ENCODE measurements around the gene DPM2.

DPM2 gene

GRCh38 chr9:127941961-127942215, 4.2 kb upstream of the DPM2 start:
- no peaks in the 10 kb centered on the region for H3K9me3 ChIP-seq (ENCODE audit: control insufficient read depth, insufficient read depth, low read length)
- H3K9ac ChIP-seq (ENCODE audit: low read depth, low read length): no peak overlapping the region
- 0 out of 2 replicates have a peak, but pooled peaks cover 2% of the 10 kb centered on the region for H3K36me3 ChIP-seq (ENCODE audit: insufficient read depth, low read length)
- 0 out of 2 replicates have a peak, but pooled peaks cover 3% of the 10 kb centered on the region for H3K4me1 ChIP-seq (ENCODE audit: insufficient read depth, low read length)

- Histone ChIP-seq H3K9me3 (ENCODE audit: control insufficient read depth, insufficient read depth, low read length) (no peaks in the 10 kb centered on the region), H3K4me1 (ENCODE audit: insufficient read depth, low read length) (0 out of 2 replicates have a peak, but pooled peaks cover 7% of the 10 kb centered on the region), H3K9ac (ENCODE audit: low read depth, low read length) (no peak overlapping the region), H3K36me3 (ENCODE audit: insufficient read depth, low read length) (0 out of 2 replicates have a peak, but pooled peaks cover 2% of the 10 kb centered on the region)
These were observed 3.7 kb upstream of the DPM2 start for GRCh38 chr9:127941062-127941960.

- 0 out of 2 replicates have a peak, but pooled peaks cover 2% of the 10 kb centered on the region for H3K36me3 ChIP-seq (ENCODE audit: insufficient read depth, low read length)
- H3K9me3 ChIP-seq (ENCODE audit: control insufficient read depth, insufficient read depth, low read length): no peaks in the 10 kb centered on the region
- H3K9ac ChIP-seq (ENCODE audit: low read depth, low read length): no peak overlapping the region
- 0 out of 2 replicates have a peak, but pooled peaks cover 8% of the 10 kb centered on the region for H3K4me1 ChIP-seq (ENCODE audit: insufficient read depth, low read length)
These were observed 2.9 kb upstream of the DPM2 start for GRCh38 chr9:127940593-127940992.

GRCh38 chr9:127938298-127938690, 640 bp upstream of the DPM2 start:
- peak overlapping the region; percentile 67; the same call in 1 of the 2 replicates for H3K9ac ChIP-seq (ENCODE audit: low read depth, low read length)
- H3K36me3 ChIP-seq (ENCODE audit: insufficient read depth, low read length): 0 out of 2 replicates have a peak, but pooled peaks cover 2% of the 10 kb centered on the region
- 0 out of 2 replicates have a peak, but pooled peaks cover 5% of the 10 kb centered on the region for H3K4me1 ChIP-seq (ENCODE audit: insufficient read depth, low read length)
- no peaks in the 10 kb centered on the region for H3K9me3 ChIP-seq (ENCODE audit: control insufficient read depth, insufficient read depth, low read length)

GRCh38 chr9:127937056-127937387, 632 bp downstream of the DPM2 start:
- peak overlapping the region; percentile 67 for H3K9ac ChIP-seq (ENCODE audit: low read depth, low read length)

GRCh38 chr9:127936347-127936852, 1.3 kb downstream of the DPM2 start:
- H3K9me3 ChIP-seq (ENCODE audit: control insufficient read depth, insufficient read depth, low read length): no peaks in the 10 kb centered on the region
- H3K36me3 ChIP-seq (ENCODE audit: insufficient read depth, low read length): no peaks in the 10 kb centered on the region
- H3K9ac ChIP-seq (ENCODE audit: low read depth, low read length): no peak overlapping the region
- H3K4me1 ChIP-seq (ENCODE audit: insufficient read depth, low read length): peaks cover 8% of the 10 kb centered on the region

More at GRCh38 chr9:127937056-127937387, 632 bp downstream of the DPM2 start:
- H3K9me3 ChIP-seq (ENCODE audit: control insufficient read depth, insufficient read depth, low read length): no peaks in the 10 kb centered on the region
- no peaks in the 10 kb centered on the region for H3K36me3 ChIP-seq (ENCODE audit: insufficient read depth, low read length)
- 0 out of 2 replicates have a peak, but pooled peaks cover 5% of the 10 kb centered on the region for H3K4me1 ChIP-seq (ENCODE audit: insufficient read depth, low read length)

GRCh38 chr9:127935765-127936221, 1.9 kb downstream of the DPM2 start:
- peaks cover 11% of the 10 kb centered on the region for H3K4me1 ChIP-seq (ENCODE audit: insufficient read depth, low read length)
- H3K9ac ChIP-seq (ENCODE audit: low read depth, low read length): no peak overlapping the region
- no peaks in the 10 kb centered on the region for H3K9me3 ChIP-seq (ENCODE audit: control insufficient read depth, insufficient read depth, low read length)
- H3K36me3 ChIP-seq (ENCODE audit: insufficient read depth, low read length): no peaks in the 10 kb centered on the region

DNA sequence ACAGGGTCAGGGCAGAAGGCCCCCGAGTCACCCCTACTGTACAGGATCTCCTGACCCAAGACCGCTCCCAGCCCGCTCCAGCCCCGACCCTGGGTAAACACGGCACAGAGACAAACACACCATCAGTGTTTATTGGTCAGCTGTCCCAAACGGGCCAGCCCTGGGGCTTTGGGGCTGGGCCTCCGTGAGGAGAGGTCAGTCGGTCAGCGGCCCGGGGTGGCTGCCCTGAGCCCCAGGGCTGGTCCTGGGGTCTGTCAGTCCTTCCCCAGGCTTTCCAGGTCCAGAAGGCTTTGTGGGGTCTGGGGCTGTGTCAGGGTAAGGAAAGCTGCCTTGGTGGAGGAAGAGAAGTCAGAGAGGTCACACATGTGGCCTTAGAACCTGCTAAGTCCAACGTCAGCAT, 2.7 kb downstream of the DPM2 start:
- Histone ChIP-seq H3K9me3 (ENCODE audit: control insufficient read depth, insufficient read depth, low read length) (no peaks in the 10 kb centered on the region), H3K4me1 (ENCODE audit: insufficient read depth, low read length) (peaks cover 11% of the 10 kb centered on the region), H3K9ac (ENCODE audit: low read depth, low read length) (no peak overlapping the region), H3K36me3 (ENCODE audit: insufficient read depth, low read length) (no peaks in the 10 kb centered on the region)

DNA sequence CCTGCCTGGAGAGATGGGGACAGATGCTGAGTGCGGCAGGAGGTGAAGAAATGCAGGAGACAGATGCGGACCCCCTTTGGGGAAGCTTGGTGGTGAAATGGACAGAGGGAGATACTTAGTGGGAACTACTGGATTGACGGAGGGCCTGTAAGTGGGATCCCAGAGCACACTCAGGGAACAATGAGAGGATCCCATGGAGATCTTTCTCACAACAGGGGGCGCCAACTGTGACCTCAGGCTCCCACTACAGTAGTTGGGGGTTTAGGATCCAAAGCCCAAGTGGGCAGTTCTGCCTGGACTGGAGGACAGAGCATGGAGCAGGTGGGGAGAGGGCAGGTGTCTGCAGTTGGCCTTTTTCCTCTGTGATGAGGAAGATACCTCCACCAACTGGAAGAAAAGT, 3.4 kb downstream of the DPM2 start:
- H3K36me3 ChIP-seq (ENCODE audit: insufficient read depth, low read length): no peaks in the 10 kb centered on the region
- H3K9ac ChIP-seq (ENCODE audit: low read depth, low read length): no peak overlapping the region
- H3K4me1 ChIP-seq (ENCODE audit: insufficient read depth, low read length): peaks cover 11% of the 10 kb centered on the region
- no peaks in the 10 kb centered on the region for H3K9me3 ChIP-seq (ENCODE audit: control insufficient read depth, insufficient read depth, low read length)

GRCh38 chr9:127931092-127931881, 6.4 kb downstream of the DPM2 start:
- H3K36me3 ChIP-seq (ENCODE audit: insufficient read depth, low read length): no peaks in the 10 kb centered on the region
- no peaks in the 10 kb centered on the region for H3K9me3 ChIP-seq (ENCODE audit: control insufficient read depth, insufficient read depth, low read length)
- peak overlapping the region; percentile 55; the same call in 1 of the 2 replicates for H3K9ac ChIP-seq (ENCODE audit: low read depth, low read length)
- peaks cover 7% of the 10 kb centered on the region for H3K4me1 ChIP-seq (ENCODE audit: insufficient read depth, low read length)

- H3K36me3 ChIP-seq (ENCODE audit: insufficient read depth, low read length): no peaks in the 10 kb centered on the region
- no peaks in the 10 kb centered on the region for H3K9me3 ChIP-seq (ENCODE audit: control insufficient read depth, insufficient read depth, low read length)
- peaks cover 6% of the 10 kb centered on the region for H3K4me1 ChIP-seq (ENCODE audit: insufficient read depth, low read length)
- peak within 1 kb of the TSS; percentile 55 for H3K9ac ChIP-seq (ENCODE audit: low read depth, low read length)
These were observed 7.2 kb downstream of the DPM2 start, which contains the start of gene PIP5KL1 for GRCh38 chr9:127930231-127931091. PIP5KL1 (minus strand) TSS chr9:127930777; CDS start chr9:127930752, 25 bp downstream.

DNA sequence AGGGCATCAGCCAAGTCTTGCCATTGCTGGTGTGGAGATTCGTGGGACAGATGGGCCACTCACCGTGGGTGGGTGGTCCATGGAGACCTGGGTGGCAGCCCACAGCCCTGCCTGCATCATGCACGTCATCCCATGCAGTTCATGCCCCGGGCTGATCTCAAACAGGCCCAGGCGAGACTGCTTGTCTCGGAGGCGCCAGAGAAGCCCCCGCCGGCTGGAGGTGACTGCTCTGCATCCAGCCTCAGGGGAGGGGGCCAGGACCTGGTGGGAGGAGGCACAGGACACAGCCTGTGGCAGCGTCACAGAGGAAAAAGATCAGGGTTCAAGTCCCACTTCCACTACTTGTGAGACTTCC, 8.1 kb downstream of the DPM2 start:
- Histone ChIP-seq H3K9ac (ENCODE audit: low read depth, low read length) (peak overlapping the region; percentile 55; the same call in 1 of the 2 replicates), H3K36me3 (ENCODE audit: insufficient read depth, low read length) (no peaks in the 10 kb centered on the region), H3K9me3 (ENCODE audit: control insufficient read depth, insufficient read depth, low read length) (no peaks in the 10 kb centered on the region), H3K4me1 (ENCODE audit: insufficient read depth, low read length) (peaks cover 6% of the 10 kb centered on the region)

DNA sequence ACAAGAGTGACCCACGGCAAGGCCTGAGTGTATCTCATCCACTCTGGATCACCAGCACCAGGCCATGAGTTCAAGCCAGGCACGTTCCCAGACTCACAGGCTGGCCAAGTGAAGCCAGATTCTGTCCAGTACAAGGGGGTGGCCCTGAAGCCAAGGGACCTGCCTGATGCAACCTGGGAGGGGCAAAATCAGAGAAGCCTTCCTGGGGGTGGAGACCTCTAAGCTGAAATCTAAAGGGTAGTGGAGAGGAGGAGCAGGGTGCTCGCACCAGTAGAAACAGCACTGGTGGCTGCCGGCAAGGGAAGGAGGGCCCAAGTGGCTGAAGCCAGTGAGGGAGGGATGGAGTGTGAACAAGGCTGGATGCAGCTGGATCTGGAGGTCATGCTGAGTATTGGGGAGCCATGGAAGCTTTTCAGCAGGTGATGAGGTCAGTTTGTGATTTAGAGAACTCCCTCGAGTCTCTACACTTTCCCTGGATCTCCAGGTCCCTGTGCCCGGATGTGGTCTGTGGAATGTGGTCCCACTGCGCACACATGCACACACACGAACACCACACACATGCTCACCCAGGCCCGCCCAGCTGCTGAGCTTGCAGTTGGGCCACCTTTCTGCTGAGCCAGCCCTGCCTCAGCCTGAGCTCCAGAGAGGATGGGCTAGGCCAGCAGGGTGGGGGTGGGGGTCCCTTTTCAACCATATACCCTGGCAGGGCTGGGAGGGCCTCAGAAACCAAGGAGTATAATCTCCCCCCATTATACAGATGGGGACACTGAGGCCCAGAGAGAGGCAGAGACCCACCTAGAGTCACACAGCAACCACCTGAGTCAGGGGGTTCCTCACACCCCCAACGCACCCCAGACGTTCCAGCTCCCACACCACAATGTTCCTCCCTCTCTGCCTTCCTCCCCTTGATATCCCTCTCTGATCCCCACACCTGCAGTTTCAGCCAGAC, 8.7 kb downstream of the DPM2 start:
- Histone ChIP-seq H3K36me3 (ENCODE audit: insufficient read depth, low read length) (no peaks in the 10 kb centered on the region), H3K9me3 (ENCODE audit: control insufficient read depth, insufficient read depth, low read length) (no peaks in the 10 kb centered on the region), H3K4me1 (ENCODE audit: insufficient read depth, low read length) (peaks cover 6% of the 10 kb centered on the region), H3K9ac (ENCODE audit: low read depth, low read length) (peak overlapping the region; percentile 43; the same call in 1 of the 2 replicates)

Data from ES-I3 (cell line).